Astrocyte of the spinal cord (primary cell): ENCODE measurements around the gene PMVK.

Source experiments
- DNase-seq: peaks from one replicate; pipeline ENCODE4 v3.0.0; 2011; ENCODE audit warnings: low read depth, low spot score
- H3K4me3 ChIP-seq: 2 replicates; pipeline ENCODE4 v1.5.1; 2011; ENCODE audit warnings: low read depth, mild to moderate bottlenecking, low read length, moderate library complexity
- CTCF ChIP-seq: IDR thresholded peaks from 2 replicates; pipeline ENCODE4 v1.5.1; 2012; ENCODE audit warnings: low read depth, mild to moderate bottlenecking, low read length, inconsistent platforms
- in situ Hi-C: cut with HindIII; loops from 2 replicates; pipeline ENCODE4 v1.10.0; 2017; ENCODE audit warnings: low sequenced_read_pairs

PMVK gene

GRCh38 chr1:154975409-154976059 is 39.0 kb upstream of the PMVK start:
- no peak for TF ChIP-seq CTCF
- peak; percentile 61 for DNase-seq
- H3K4me3 ChIP-seq, result peak overlapping the region; percentile 71
- in situ Hi-C loops, result no loop called here

GRCh38 chr1:154974808-154975408 is 38.4 kb upstream of the PMVK start:
- peak; percentile 96 for DNase-seq
- peak overlapping the region; percentile 71 for H3K4me3 ChIP-seq
- in situ Hi-C loops, result no loop called here
- TF ChIP-seq CTCF, result no peak

GRCh38 chr1:154974102-154974807 is 37.7 kb upstream of the PMVK start, which contains the start of gene CKS1B:
Gene CKS1B, plus strand, starts transcription at chr1:154974681. Its CDS starts 65 bp downstream, at chr1:154974746.
- TF ChIP-seq CTCF, result no peak
- in situ Hi-C loops, result no loop called here
- peak within 1 kb of the TSS; percentile 71 for H3K4me3 ChIP-seq
- peak; percentile 100 for DNase-seq

GRCh38 chr1:154973344-154974101 is 37.0 kb upstream of the PMVK start:
- peak; percentile 10 for TF ChIP-seq CTCF
- peak overlapping the region; percentile 71 for H3K4me3 ChIP-seq
- DNase-seq, result peak; percentile 98
- in situ Hi-C loops, result no loop called here

GRCh38 chr1:154972517-154973343 is 36.2 kb upstream of the PMVK start:
- in situ Hi-C loops, result no loop called here
- peak; percentile 97 for DNase-seq
- TF ChIP-seq CTCF, result no peak
- peak overlapping the region; percentile 71 for H3K4me3 ChIP-seq

GRCh38 chr1:154972213-154972516 is 35.6 kb upstream of the PMVK start:
- peak overlapping the region; percentile 71 for H3K4me3 ChIP-seq
- no peak for DNase-seq
- TF ChIP-seq CTCF, result no peak
- in situ Hi-C loops, result no loop called here
